K562 (cell line): ENCODE results near the gene RNU6-9. TPM values are rescaled to one million over a fixed set of nuclear protein-coding genes. Genes with fewer than 3 reads are reported as not detected.

Source experiments
- ATAC-seq: fragments of 200-7000 bp; cut with Tn5 transposase; 3 replicates; pipeline ENCODE4 v1.9.1; 2020; ENCODE audit warnings: moderate library complexity
- BruUV-seq: library from RNA; stranded (reverse); fragments of 400-500 nt; replicated peaks from 2 replicates; lab custom pipeline; 2021; lab: Mats Ljungman, UMichigan
- CTCF ChIA-PET: fragments of 300-600 bp; formaldehyde crosslinking; extraction: SDS; loops from one replicate; lab custom pipeline; 2021; ENCODE audit warnings: low intra/inter-chr PET ratio; lab: Yijun Ruan, JAX
- POLR2A ChIA-PET: fragments of 300-600, 350-650 bp; sonication (Branson Sonifier 250); formaldehyde crosslinking; extraction: SDS; loops from one replicate; lab custom pipeline; 2021; ENCODE audit warnings: antibody characterized with exemption, inconsistent platforms; lab: Yijun Ruan, JAX
- DNase-seq, 4 experiments: peaks; one replicate each; pipeline versions ENCODE4 v3.0.0 to v3.0.0-alpha.2; 2011 to 2018; ENCODE audit warnings: low spot score in 3 of 4, mixed read lengths in 3 of 4; ENCODE audit errors: extremely low read depth in 1 of 4
- FAIRE-seq: peaks from 2 replicates; lab custom pipeline; 2011; peaks lifted over from hg19 to GRCh38; lab: Jason Lieb, UNC
- H2AFZ ChIP-seq: 2 replicates; pipeline ENCODE4 v1.6.0; 2011; ENCODE audit warnings: low read depth, low read length, control low read depth, inconsistent platforms
- H3K27ac ChIP-seq: fragments of 200-600 bp; 3 replicates; pipeline ENCODE4 v1.8.0; 2011; ENCODE audit warnings: low read depth, mild to moderate bottlenecking, control low read depth, inconsistent platforms, low read length, moderate library complexity, mixed read lengths; ENCODE audit errors: extremely low read depth
- H3K27me3 ChIP-seq, 2 experiments: fragments of 300-600 bp in 1 of 2; 2 replicates in 1 of 2; 3 replicates in 1 of 2; pipeline versions ENCODE4 v1.6.0 to v1.8.0; 2011; ENCODE audit warnings: inconsistent platforms in 2 of 2, low read length in 2 of 2, mild to moderate bottlenecking in 1 of 2, mixed read lengths in 1 of 2, moderate library complexity in 1 of 2; ENCODE audit not compliant: control insufficient read depth in 2 of 2, insufficient read depth in 2 of 2
- H3K36me3 ChIP-seq: fragments of 300-600 bp; 3 replicates; pipeline ENCODE4 v1.8.0; 2011; ENCODE audit warnings: mild to moderate bottlenecking, low read length, inconsistent platforms; ENCODE audit not compliant: control insufficient read depth, insufficient read depth
- H3K4me1 ChIP-seq, 2 experiments: fragments of 200-600 bp in 1 of 2; replicated peaks in 1 of 2; 2 replicates in 1 of 2; 3 replicates in 1 of 2; pipeline versions ENCODE4 v1.5.1 to v1.8.0; 2011; ENCODE audit warnings: inconsistent platforms in 2 of 2, low read length in 2 of 2, mild to moderate bottlenecking in 1 of 2, mixed read lengths in 1 of 2, moderate library complexity in 1 of 2; ENCODE audit not compliant: control insufficient read depth in 2 of 2, insufficient read depth in 2 of 2
- H3K4me2 ChIP-seq: 2 replicates; pipeline ENCODE4 v1.6.1; 2011; ENCODE audit warnings: low read length, control low read depth, inconsistent platforms, mixed read lengths; ENCODE audit not compliant: insufficient read depth
- H3K4me3 ChIP-seq: fragments of 200-600 bp; sonication (generic), shearing (Covaris generic); 2 replicates; pipeline ENCODE4 v1.5.1; 2016; ENCODE audit warnings: control low read depth, inconsistent platforms
- H3K79me2 ChIP-seq: fragments of 200-600 bp; 3 replicates; pipeline ENCODE4 v1.8.0; 2011; ENCODE audit warnings: low read length, inconsistent platforms; ENCODE audit not compliant: control insufficient read depth, insufficient read depth
- H3K9ac ChIP-seq, 2 experiments: 2 replicates each; pipeline versions ENCODE4 v1.6.0 to v1.6.1; 2011; ENCODE audit warnings: low read depth in 2 of 2, low read length in 2 of 2, control low read depth in 1 of 2, inconsistent platforms in 1 of 2, mild to moderate bottlenecking in 1 of 2, mixed read lengths in 1 of 2; ENCODE audit not compliant: insufficient read depth in 1 of 2
- H3K9me1 ChIP-seq: one replicate; pipeline ENCODE4 v1.6.0; 2011; ENCODE audit warnings: inconsistent platforms, mild to moderate bottlenecking, low read length, moderate library complexity; ENCODE audit not compliant: control insufficient read depth, insufficient read depth
- H3K9me3 ChIP-seq: replicated peaks from 2 replicates; pipeline ENCODE4 v1.5.1; 2011; ENCODE audit warnings: low read depth, low read length, inconsistent platforms; ENCODE audit not compliant: control insufficient read depth, insufficient read depth
- H4K20me1 ChIP-seq: replicated peaks from 2 replicates; pipeline ENCODE4 v1.6.1; 2011; ENCODE audit warnings: low read length, inconsistent platforms, mixed read lengths; ENCODE audit not compliant: control insufficient read depth, insufficient read depth
- ADNP ChIP-seq: fragments of 200-800 bp; sonication (Bioruptor generic); IDR thresholded peaks from 2 replicates; pipeline ENCODE4 v1.6.1; 2016; ENCODE audit warnings: missing genetic modification characterization, missing compliant biosample characterization
- BCOR ChIP-seq: fragments of 450-650 bp; IDR thresholded peaks from 2 replicates; pipeline ENCODE4 v1.6.1; 2016
- HDGF ChIP-seq: fragments of 450-650 bp; IDR thresholded peaks from 2 replicates; pipeline ENCODE4 v1.6.1; 2016
- MAX ChIP-seq: sonication (generic); formaldehyde crosslinking; IDR thresholded peaks from 2 replicates; pipeline ENCODE4 v1.9.0; 2022; ENCODE audit warnings: mild to moderate bottlenecking, missing genetic modification reagents
- POLR2AphosphoS2 ChIP-seq: IDR thresholded peaks from 2 replicates; pipeline ENCODE4 v1.6.1; 2012; ENCODE audit warnings: low read length, improper control_type of control experiment
- PYGO2 ChIP-seq: fragments of 450-650 bp; IDR thresholded peaks from 2 replicates; pipeline ENCODE4 v1.6.1; 2016; ENCODE audit warnings: mild to moderate bottlenecking, missing genetic modification characterization, moderate library complexity, missing compliant biosample characterization
- ZBTB33 ChIP-seq: sonication (generic); formaldehyde crosslinking; IDR thresholded peaks from 2 replicates; pipeline ENCODE4 v1.8.1; 2023; ENCODE audit warnings: mild to moderate bottlenecking, missing genetic modification reagents
- ZNF717 ChIP-seq: fragments of 250-450 bp; sonication (Bioruptor Pico); IDR thresholded peaks from 2 replicates; pipeline ENCODE4 v1.5.0; 2021
- ZNF77 ChIP-seq: fragments of 250-450 bp; sonication (Bioruptor Pico); IDR thresholded peaks from 2 replicates; pipeline ENCODE4 v1.5.0; 2020
- WGBS: fragments of 100-300 bp; shearing (Covaris generic); methylation state at CpG from one replicate; pipeline ENCODE4 v1.1.6; 2016; ENCODE audit warnings: low coverage, mixed read lengths; ENCODE audit not compliant: insufficient coverage; ENCODE audit errors: missing lambda C conversion rate; 5-methylcytosine and 5-hydroxymethylcytosine counted together
- in situ Hi-C: fragments of 300-500 bp; cut with MboI; formaldehyde crosslinking; loops from 4 replicates; pipeline ENCODE4 v1.15.0; 2018; ENCODE audit warnings: inconsistent platforms, mixed read lengths
- intact Hi-C: fragments of 100-400 bp; cut with micrococcal nuclease; formaldehyde crosslinking; loops from 2 replicates; pipeline ENCODE4 v1.14.2; 2022
- polyA plus RNA-seq, 8 experiments: library from polyadenylated mRNA; depleted of rRNA in 4 of 8; stranded (reverse) in 5 of 8; unstranded in 3 of 8; fragments of >200 nt; fragmentation: Nextera tagmentation in 2 of 8; fragmentation: Illumina TruSeq in 1 of 8; extraction: Ambion mirVana in 2 of 8; extraction: Trizol in 1 of 8; gene quantifications; 2 replicates each; pipeline versions ENCODE4 v1.2.1 to v1.2.3, GENCODE V29; 2011 to 2014; ENCODE audit warnings: inconsistent platforms in 1 of 8, missing spikeins in 1 of 8
- total RNA-seq, 7 experiments: library from RNA; depleted of rRNA in 6 of 7; stranded (reverse); fragments of >200 nt in 6 of 7; fragmentation: Illumina TruSeq in 2 of 7; extraction: Trizol in 2 of 7; gene quantifications; 2 replicates each; pipeline versions ENCODE4 v1.2.1 to v1.2.3, GENCODE V29; 2011 to 2021; ENCODE audit warnings: low replicate concordance in 1 of 7

RNU6-9 gene
- total and polyA plus RNA-seq, 9 of the 15 experiments (the other 6 are each of a cell fraction or from before 2014, with no cell fraction given): not detected

DNA sequence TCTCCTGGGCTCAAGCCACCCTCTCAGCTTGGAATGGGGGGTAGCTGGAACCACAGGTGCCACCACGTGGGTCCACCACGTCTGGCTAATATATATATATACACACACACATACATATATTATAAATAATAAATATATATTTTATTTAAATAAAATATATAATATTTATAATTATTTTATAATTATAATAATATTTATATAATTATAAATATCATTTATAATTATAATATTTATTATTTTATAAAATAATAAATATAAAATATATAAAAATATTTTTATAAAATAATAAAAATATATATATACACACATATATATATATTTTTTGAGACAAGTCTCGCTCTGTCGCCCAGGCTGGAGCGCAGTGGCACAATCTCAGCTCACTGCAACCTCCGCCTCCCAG, 38.7 kb upstream of the RNU6-9 start (continued):
- TF ChIP-seq MAX (CRISPR knock-in tag) (no peak), POLR2AphosphoS2 (no peak)

GRCh38 chr19:855142-855541, 38.1 kb upstream of the RNU6-9 start:
- Histone ChIP-seq H3K36me3 (no peaks in the 10 kb centered on the region), H2AFZ (no peak overlapping the region), H3K4me1 (peaks cover 20 to 57% of the 10 kb centered on the region in 2 experiments; a peak in 4 of 5 replicates), H3K27ac (no peak overlapping the region), H3K9ac (peak overlapping the region in 1 of 2 experiments; percentile 9; a peak in 1 of 4 replicates), H3K79me2 (no peaks in the 10 kb centered on the region; the same call in 1 of the 3 replicates), H3K9me3 (no peaks in the 10 kb centered on the region), H4K20me1 (no peaks in the 10 kb centered on the region), H3K27me3 (no peaks in the 10 kb centered on the region), H3K9me1 (no peaks in the 10 kb centered on the region), H3K4me3 (no peak overlapping the region), H3K4me2 (no peak overlapping the region)
- CTCF ChIA-PET: no interaction called here
- DNase-seq: no peak
- no peak for TF ChIP-seq ZNF717 (CRISPR knock-in tag)
- no peak for TF ChIP-seq HDGF
- 0 out of 2 replicates have a peak, but pooled peaks have one; percentile 40 for TF ChIP-seq ZBTB33 (CRISPR knock-in tag)
- TF ChIP-seq ZNF77 (CRISPR knock-in tag): no peak
- TF ChIP-seq ADNP (tag): peak; percentile 36; the same call in 1 of the 2 replicates
- no peak for TF ChIP-seq PYGO2
- TF ChIP-seq BCOR: peak; percentile 55; the same call in 1 of the 2 replicates
- no peak for ATAC-seq
- no TSS peak for BruUV-seq
- no peak for FAIRE-seq
- WGBS: 70% methylated on average over 10 of the region's 12 CpGs
- intact Hi-C loops: no loop called here
- in situ Hi-C loops: loop anchor here (5.0 kb wide), 1 partner anchor 88 kb away; no protein-coding TSS in a partner anchor
- POLR2A ChIA-PET: no interaction called here
